Spleen (tissue), 7 donors: ENCODE results near the gene NEK10.

Source experiments
- POLR2A ChIP-seq, 3 donors: fragments of 450-650 bp; IDR thresholded peaks; one replicate each; pipeline ENCODE4 v1.5.1; 2017; ENCODE audit warnings: antibody characterized with exemption in 3 of 3, mild to moderate bottlenecking in 1 of 3
- POLR2AphosphoS5 ChIP-seq, 3 donors: sonication (generic); formaldehyde crosslinking; IDR thresholded peaks; one replicate each; pipeline ENCODE4 v1.5.1; 2017; ENCODE audit warnings: antibody characterized with exemption in 3 of 3
- TF ChIP-seq, protein P1 (sequence below), 11 experiments: fragments of 200-600 bp in 7 of 11; fragments of 450-650 bp in 4 of 11; sonication (generic) in 4 of 11; IDR thresholded peaks in 8 of 11; conservative IDR thresholded peaks in 3 of 11; 1 replicate in 7 of 11; 2 replicates in 4 of 11; pipeline versions ENCODE4 v1.4.0 to v1.8.0; 2016 to 2021; ENCODE audit warnings: antibody characterized with exemption in 11 of 11, inconsistent platforms in 4 of 11, mild to moderate bottlenecking in 1 of 11
- donor health status: DM: no; HTN: no; CAD: no; lungs with moderate emphysema.
- donor health status: DM: no; HTN: no; CAD: no.
- donor health status: DM: no; HTN: no; CAD: no.

DNA sequence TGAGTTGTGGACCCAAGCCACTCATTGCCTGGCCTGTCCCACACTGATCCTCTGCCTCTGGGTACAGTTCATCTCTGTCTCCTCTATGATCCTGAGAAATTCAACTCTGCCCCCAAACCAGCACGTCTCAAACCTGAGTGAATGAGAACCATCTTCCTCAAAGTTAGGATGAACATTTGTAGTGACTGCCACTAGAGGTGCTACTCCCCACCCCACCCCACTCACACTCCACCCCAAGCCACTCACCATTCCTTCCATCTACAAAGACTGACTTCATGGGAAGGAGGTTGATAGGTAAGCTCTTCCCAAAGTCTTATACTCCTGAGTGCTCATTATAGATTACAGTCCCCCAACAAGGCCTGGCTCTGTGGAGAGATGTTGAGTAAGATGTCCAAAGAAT is 43.8 kb downstream of the NEK10 start:
- TF ChIP-seq, protein P1, sequence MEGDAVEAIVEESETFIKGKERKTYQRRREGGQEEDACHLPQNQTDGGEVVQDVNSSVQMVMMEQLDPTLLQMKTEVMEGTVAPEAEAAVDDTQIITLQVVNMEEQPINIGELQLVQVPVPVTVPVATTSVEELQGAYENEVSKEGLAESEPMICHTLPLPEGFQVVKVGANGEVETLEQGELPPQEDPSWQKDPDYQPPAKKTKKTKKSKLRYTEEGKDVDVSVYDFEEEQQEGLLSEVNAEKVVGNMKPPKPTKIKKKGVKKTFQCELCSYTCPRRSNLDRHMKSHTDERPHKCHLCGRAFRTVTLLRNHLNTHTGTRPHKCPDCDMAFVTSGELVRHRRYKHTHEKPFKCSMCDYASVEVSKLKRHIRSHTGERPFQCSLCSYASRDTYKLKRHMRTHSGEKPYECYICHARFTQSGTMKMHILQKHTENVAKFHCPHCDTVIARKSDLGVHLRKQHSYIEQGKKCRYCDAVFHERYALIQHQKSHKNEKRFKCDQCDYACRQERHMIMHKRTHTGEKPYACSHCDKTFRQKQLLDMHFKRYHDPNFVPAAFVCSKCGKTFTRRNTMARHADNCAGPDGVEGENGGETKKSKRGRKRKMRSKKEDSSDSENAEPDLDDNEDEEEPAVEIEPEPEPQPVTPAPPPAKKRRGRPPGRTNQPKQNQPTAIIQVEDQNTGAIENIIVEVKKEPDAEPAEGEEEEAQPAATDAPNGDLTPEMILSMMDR (IDR thresholded peaks at IDR 0.05 in 8 of 11, conservative IDR thresholded peaks at IDR 0.05 in 3 of 11), result no peak
- TF ChIP-seq POLR2A (IDR thresholded peaks at IDR 0.05), result no peak
- no peak for TF ChIP-seq POLR2AphosphoS5 (IDR thresholded peaks at IDR 0.05)
